NCI-H69 (cell line): ENCODE measurements around the gene ZDHHC11.
"Not testable (repeated sequence)": the region's sequence is repeated elsewhere in the genome, so short reads cannot be mapped to it uniquely, and the experiment has no call there.

Experiments
- DNase-seq: peaks from one replicate; lab custom pipeline; 2025; lab: John Stamatoyannopoulos, UW

The ZDHHC11 gene

DNA sequence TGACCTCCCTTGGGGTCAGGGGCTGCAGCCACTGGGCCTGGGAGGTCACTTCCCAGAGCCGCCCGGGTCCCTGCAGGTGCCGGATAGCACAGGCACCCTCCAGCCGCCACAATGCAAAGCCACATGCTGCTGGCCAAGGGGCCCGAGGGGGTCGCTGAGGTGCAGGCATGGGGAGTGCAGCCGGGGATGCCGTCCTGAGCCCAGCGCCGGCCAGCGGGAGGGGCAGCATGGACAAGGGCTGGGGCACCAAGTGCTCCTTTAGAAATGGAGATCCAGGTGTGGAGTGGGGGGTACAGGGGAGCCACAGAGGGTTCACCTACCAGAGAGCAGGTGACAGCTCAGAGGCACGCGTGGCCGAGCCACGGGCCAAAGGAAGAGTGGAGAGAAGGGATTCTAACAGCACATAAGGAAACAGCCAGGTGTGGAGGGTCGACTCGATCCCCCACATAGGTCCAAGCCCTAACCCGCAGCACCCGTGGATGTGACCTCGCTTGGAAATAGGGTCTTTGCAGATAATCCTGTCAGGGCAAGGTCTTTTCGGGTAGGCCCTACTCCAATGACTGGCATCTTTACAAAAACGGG is 90.9 kb downstream of the ZDHHC11 start:
- DNase-seq: no peak

DNA sequence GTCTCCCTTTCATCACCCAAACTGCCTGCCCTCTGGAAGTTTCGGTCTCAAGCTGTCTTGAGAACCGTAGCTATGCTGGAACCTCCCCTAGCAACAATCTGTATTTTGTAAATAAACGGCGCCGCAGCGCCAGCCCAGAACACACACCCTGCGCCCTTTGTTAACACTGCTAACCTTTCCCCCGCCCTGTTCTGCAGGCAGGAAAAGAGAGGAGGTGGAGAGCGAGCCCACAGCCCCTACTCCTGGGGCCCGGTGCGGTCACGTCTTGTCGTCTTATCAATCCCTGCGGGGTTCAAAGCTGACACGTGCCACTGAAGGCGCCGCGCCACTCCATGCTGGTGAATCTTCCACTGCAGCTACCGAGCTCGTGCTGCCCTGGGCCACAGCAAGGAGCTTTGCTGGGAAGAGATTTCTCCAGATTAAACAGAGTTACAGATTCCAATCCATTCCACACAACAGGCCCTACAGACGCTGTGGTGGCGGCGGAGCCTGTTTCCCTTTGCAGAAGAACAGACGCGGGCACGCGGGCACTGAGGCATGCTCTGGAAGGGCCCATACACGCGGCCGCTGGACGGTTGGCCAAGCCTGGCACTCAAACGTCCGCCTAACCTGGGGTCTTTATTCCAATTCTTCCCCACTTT is 91.6 kb downstream of the ZDHHC11 start:
- peak; percentile 17 for DNase-seq

DNA sequence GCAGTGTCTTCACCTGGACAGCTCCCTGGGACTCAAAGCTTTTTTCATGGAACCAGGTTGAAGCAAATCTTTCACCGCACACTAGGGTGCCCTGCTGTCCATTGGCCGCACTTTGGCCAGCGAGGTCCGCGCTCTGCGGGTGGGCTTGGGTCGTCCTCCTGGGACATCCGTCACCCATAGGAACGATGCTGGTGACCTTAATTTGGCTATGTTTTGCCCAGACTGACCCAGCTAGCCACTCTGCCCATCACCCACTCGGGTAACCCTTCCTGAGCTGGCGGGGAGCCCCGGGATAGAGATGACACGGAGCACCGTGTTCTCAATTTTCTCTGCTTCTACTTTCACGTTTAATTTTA is 92.1 kb downstream of the ZDHHC11 start:
- no peak for DNase-seq

DNA sequence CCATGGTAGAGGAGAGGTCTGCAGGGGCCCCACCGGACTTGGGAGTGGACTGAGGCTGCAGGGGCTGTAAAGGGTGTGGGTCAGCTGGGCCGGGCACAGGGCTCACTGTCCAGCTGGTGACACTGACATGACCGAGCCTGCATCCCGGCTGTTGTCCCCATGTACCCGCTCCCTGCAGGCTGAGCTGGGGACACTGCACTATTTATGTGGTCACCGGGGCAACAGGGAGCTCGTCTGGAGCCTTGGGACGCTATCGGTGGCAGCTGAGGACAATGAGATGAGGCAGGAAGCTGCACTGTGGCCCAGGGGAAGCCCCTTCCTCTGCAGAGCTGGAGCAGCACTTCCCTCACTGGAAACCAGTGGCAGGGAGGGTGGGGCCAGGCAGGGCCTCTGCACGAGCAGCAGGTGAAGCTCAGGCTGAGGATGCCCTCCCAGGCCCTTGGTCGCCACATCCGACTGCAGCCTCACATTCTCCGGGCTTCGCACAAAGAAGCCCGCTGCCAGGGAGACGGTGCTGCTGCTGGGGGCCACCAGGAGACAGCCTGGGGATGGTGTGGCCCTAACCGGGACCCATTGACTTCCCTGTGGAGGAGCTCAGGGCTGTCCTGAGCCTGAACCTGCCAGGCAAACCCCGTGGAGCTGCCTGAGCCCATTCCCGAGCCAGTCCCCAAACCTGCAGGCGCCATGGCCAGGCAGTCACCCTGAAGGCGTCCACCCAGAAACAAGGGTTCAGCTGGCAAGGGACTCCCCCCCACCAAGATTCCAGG is 92.7 kb downstream of the ZDHHC11 start:
- DNase-seq: no peak

DNA sequence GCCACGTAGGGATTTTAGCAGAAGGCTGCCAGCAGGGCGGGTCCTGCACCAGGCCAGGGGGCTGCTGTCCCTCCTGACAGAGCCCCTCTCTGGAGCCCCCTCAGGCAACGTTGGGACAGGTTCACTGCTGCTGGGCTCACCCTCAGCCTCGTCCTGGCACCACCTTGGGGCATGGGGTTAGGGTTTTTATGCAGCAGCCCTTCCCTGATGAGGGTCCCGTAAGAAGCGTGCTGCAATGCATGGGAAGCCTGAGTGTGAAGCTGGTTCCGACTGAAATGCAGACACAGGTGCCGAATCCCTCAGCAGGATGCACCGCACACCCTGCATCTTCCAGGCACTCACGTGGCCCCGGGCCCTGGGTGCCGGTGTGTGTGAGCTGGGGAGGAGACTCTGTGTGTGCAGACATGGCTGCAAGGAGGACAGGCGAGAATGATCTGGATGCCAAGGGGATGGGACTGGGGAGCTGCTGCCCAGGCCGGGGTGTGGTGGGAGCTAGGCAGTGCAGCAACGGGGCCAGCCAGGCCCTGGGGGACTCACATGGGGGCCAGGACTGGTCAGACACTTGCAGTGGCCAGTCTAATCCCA is 93.3 kb downstream of the ZDHHC11 start:
- no peak for DNase-seq

DNA sequence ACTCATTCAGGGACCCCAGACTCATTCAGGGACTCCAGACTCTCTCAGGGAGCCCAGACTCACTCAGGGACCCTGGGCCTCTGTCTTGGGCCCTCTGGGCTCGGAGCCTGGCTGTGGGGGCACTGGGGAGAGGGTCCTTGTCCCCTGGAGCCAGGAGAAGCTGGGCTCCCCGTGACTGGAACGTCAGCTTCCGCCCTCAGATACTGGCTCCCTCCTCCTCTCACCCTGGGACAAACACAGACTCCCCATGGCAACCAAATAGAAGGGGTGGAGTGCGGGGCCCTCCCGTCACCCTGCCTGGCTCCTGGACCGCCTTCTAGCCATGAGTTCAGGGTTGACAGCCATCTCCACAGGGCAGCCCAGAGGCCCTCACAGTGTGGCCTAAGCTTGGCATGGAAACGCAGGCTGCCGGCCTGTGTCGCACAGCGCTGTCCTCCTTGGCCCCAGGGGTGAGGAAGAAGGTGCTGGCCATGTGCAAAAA is 93.9 kb downstream of the ZDHHC11 start:
- DNase-seq: no peak

DNA sequence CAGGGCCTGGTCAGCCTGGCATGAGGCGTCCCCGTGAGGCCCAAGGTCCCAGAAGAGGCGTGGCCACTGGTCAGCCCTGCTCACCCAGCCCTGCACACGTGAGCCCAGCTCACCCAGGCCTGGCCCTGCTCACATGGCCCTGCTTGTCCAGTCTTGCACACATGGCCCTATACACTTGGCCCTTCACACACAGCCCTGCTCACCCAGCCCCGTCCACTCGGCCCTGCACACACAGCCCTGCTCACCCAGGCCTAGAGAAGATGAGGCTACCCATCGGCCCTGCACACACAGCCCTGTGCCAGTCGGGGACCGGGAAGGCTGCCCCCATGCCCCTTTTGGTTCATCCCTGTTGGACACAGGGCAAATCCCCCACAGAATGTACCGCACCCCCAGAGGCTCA is 94.6 kb downstream of the ZDHHC11 start:
- no peak for DNase-seq

DNA sequence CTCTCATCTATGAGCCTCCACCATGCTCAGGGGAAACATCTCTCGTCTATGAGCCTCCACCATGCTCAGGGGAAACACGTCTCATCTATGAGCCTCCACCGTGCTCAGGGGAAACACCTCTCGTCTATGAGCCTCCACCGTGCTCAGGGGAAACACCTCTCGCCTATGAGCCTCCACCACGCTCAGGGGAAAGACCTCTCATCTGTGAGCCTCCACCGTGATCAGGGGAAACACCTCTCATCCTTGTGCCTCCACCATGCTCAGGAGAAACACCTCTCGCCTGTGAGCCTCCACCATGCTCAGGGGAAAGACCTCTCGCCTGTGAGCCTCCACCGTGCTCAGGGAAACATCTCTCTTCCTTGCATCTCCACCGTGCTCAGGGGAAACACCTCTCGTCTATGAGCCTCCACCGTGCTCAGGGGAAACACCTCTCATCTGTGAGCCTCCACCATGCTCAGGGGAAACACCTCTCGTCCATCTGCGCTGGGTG is 96.6 kb downstream of the ZDHHC11 start:
- DNase-seq: not testable (repeated sequence)

DNA sequence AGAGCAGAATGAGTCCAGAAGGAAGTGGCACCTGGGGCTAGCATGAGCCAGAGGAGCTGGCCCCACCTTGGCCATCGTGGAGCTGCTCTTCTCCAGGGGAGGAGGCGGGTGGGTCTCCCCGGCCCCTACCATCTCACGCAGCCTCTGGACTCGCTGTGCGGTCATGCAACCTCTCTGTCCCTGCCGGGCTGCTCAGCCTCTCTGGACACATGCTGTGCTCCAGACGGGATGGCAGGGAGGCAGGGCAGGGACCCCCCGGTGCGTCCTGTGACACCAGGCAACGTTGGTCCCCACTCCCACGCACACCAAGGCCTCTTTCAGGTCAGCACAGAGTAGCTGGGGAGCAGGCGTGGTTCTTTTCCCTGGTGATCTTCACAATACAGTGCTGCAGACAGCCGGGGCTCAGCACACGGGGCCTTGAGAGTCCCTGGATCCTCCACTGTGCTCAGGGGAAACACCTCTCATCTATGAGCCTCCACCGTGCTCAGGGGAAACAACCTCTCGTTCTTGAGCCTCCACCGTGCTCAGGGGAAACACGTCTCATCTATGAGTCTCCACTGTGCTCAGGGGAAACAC is 97.1 kb downstream of the ZDHHC11 start:
- not testable (repeated sequence) for DNase-seq

DNA sequence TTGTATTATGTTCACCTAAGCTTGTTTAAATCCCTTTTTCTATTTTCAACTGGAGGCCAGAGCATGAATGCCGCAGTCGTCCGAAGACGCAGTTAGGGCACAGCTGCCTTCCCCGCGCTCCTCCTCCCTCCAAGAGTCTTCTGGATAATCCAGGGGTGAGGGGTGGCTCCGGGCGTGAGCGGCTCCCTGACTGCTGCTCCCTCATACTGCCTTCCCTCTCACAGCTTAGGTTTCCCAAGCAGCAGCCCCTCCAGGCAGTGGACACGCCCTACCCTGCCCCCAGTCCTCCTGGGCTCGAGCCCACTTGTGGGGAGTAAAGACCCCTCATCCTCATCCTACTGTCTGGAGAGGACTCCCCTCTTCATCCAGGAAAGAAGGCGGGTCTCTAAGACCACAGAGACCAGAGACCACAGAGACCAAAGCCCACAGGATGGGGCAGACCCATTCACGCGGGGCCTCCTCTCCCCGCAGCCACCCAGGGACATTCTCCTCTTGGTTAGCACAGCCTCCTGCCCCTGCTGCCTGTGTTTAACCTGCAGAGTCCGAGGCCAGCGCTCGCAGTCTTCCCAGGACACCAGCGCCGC is 98.2 kb downstream of the ZDHHC11 start:
- DNase-seq: not testable (repeated sequence)

DNA sequence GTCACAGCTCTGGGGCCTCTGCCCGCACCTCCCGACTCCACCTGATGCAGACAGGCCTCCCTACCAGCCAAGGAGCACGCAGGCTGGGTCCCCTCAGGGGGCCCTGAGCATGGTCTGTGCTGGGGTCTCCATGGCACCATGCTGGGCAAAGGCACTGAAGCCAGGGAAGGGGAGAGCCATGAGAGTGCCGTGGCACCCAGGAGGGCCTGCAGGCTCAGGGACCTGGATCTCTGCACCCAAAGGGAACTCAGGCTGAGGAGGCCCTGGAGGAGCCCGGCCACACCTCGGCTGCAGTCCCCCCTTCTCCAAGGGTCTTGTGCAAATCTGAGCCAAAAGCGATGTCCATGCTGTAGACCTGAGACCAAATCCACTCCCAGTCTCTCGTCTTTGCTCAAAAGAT is 98.8 kb downstream of the ZDHHC11 start:
- not testable (repeated sequence) for DNase-seq

DNA sequence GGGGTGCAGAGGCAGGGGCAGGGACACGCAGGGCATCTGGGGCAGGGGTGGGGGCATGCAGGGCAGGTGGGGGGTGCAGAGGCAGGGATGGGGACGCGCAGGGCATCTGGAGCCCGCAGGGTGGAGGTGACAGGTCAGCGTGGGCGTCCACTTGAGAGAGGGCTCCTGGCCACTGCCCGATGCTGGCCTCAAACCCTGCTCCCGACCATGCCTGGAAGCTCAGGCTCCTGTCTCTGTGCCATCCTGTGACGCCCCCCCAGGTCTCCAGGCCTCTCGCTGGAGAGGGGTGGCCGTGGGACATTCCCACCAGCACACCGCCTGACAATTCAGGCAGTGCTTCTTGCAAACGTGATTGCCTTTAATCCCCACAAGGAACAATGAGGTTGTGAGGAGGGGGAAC is 99.3 kb downstream of the ZDHHC11 start:
- DNase-seq: no peak

DNA sequence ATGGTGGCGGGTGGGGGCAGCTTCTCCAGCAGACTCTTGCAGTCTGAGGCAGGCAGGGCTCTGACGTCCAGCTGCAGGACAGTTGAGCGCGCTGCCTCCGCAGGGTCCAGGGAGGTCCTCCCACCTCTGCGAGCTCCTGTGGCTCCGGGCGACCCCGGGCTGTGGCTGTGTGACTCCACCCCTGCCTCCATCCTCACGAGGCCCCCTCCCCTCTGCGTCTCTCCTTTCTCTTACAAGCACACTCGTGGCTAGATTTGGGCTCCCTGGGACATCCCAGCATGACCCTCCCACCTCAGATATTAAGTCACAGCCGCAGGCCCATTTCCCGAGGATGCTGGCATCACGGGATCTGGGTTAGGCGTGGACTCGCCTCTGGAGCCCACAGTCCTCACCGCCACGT is 100.6 kb downstream of the ZDHHC11 start:
- not testable (repeated sequence) for DNase-seq

DNA sequence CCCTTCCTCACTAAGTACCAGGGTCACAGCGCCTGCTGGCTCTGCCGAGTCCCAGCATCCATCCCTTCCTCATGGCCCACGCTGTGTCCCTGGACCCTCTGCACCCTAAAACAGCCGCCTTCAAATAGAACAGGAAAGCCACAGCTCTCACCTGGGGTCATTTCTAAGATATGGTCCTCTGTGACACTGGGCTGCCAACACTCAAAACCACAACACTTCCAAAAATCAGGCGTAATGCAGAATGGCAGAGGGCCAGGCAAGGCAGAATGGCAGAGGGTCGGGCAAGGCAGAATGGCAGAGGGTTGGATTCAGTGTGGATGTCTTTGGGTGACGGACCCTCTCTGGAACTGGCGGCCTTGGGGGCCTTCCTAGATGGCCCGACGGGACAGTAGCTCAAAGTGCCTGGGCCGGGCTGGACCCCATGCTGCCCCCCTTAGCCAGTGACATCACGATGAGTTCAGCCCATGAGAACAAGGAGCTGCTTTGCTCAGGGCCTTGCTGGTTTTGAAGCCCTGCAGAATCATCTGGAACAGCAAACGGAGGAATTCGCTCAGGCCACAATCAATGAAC is 101.6 kb downstream of the ZDHHC11 start:
- DNase-seq: no peak

DNA sequence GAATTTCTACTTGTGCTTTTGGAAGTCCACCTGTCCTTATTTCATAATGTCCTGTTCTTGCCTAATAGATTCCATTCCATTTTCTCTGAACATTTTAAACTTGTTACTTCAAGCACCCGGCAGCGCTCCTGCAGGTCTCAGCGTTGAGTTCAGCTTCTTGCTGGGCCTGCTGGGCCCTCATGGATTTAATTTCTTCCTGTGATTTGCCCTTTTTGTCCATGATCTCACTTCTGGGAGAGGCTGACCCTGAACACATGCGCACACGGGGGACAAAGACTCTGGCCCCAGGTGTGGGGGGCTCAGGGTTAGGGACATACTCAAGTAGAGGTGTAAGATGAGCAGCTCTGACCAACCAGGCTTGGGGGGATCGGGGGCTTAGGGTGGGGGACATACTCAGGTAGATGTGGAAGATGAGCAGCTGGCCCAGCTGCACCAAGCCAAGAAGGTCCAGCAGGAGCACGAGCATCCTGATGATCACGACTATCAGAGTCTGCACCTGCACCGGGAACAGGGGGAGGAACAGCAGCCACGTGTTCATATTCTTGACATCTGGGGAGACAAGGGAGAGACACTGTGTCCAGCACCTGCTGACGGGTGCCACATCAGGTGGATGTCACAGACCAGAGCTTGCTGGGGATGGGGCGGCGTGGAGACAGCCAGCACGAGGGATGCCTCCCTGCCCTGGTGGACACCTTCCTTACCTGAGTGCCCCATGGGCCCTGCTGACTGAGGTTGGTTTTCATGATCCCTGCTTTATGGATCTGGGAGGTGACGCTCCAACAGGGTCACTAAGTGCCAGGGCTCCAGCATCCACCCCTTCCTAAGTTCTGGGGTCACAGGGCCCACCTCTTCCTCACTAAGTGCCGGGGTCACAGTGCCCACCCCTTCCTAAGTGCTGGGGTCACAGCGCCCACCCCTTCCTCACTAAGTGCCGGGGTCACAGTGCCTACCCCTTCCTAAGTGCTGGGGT is 102.5 kb downstream of the ZDHHC11 start:
- not testable (repeated sequence) for DNase-seq

DNA sequence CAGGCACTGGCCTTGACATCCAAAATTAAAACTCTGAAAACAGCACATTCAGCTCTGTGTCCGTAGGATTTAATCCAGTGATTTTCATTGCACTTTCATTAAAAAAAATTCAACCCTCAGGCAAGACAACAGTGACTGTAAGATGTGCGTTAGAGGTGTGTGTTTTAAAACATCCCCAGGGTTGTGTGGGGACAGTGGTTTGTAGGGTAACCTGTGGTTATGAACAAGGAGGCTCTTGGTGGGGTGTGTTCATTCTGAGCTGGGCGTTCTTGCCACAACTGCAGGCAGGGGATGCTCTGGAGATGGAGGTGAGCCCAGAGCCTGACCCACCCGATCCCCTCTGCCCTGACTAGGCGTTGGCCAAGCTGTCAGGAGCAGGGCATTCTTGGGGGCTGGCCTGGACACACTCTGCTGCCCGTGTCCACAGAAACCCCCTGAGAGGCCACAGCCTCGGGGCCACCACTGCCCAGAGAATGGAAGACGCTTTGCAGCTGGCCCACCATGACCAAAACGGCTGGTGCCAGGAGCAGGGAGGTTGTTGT is 103.4 kb downstream of the ZDHHC11 start:
- DNase-seq: not testable (repeated sequence)

DNA sequence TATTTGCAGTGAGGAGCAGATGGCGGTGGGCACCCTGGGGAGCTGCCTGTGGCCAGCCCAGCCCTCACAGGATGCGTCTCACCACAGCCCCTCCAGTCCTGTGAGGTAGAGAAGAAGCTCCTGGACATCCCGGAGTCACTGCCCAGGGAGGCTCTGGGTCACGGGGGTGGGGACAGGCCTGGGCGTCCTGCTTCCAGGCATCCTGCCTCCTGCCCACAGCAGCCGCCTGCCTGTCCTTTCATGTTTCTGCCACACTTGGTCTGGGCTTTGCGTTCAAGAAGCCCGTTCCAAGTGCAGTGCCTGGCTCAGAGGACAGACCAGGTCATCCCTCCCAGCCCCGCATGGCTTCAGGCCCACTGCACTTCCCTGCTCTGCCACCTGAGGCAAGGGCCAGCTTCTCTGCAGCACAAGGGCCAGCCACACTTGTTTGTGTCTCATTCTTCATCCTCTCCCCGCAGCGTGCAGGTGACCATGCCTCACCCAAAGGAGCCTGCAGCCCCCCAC is 104.5 kb downstream of the ZDHHC11 start:
- DNase-seq: peak; percentile 74
